HG02981 (cell line): ENCODE measurements around the gene RTL9.
"Not testable (repeated sequence)": the region's sequence is repeated elsewhere in the genome, so short reads cannot be mapped to it uniquely, and the experiment has no call there.

Experiments
- ATAC-seq: cut with Tn5 transposase; IDR thresholded peaks from one replicate; pipeline ENCODE4 v1.9.1; 2021; ENCODE audit warnings: mild to moderate bottlenecking, moderate library complexity; ENCODE audit not compliant: unreplicated experiment

The RTL9 gene

GRCh38 chrX:110404376-110404775 lies 45.7 kb downstream of the RTL9 start:
- no peak for ATAC-seq

- ATAC-seq = not testable (repeated sequence)
These were observed 47.6 kb downstream of the RTL9 start for GRCh38 chrX:110406250-110406649.

GRCh38 chrX:110406822-110407221 lies 48.2 kb downstream of the RTL9 start:
- ATAC-seq = no peak

GRCh38 chrX:110407910-110408545 lies 49.4 kb downstream of the RTL9 start:
- ATAC-seq = peak; percentile 59
